ENCODE measurements around the gene A3GALT2.

DNA sequence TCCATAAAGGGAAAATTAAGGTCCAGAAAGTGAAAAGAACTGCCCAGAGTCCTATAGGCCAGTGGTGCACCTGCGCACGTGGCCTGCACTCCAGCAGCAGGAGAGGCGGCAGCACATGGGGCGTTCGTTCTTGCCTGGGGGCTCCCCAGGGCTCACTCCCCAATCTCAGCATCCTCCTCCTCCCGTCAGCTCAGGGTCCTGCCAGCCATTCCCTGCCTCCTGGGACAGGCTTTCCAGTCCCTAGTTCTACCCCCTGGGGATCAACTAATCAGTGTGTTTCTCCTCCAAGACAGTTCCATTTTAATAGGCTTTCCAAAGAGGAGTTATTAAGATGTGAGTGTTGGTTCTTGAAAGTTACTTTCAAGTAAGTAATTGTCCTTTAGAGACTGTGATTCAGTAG, 1.2 kb upstream of the A3GALT2 start:
- TF ChIP-seq, protein P1, sequence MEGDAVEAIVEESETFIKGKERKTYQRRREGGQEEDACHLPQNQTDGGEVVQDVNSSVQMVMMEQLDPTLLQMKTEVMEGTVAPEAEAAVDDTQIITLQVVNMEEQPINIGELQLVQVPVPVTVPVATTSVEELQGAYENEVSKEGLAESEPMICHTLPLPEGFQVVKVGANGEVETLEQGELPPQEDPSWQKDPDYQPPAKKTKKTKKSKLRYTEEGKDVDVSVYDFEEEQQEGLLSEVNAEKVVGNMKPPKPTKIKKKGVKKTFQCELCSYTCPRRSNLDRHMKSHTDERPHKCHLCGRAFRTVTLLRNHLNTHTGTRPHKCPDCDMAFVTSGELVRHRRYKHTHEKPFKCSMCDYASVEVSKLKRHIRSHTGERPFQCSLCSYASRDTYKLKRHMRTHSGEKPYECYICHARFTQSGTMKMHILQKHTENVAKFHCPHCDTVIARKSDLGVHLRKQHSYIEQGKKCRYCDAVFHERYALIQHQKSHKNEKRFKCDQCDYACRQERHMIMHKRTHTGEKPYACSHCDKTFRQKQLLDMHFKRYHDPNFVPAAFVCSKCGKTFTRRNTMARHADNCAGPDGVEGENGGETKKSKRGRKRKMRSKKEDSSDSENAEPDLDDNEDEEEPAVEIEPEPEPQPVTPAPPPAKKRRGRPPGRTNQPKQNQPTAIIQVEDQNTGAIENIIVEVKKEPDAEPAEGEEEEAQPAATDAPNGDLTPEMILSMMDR (IDR thresholded peaks at IDR 0.05; ENCODE audit: low read depth, low read length, poor library complexity, severe bottlenecking) = no peak
- no peak for TF ChIP-seq EZH2phosphoT487 (IDR thresholded peaks at IDR 0.05; ENCODE audit: borderline replicate concordance, low read length)
